ENCODE data around the gene ACTN1.

Gene ACTN1

GRCh38 chr14:68936980-68937379 lies 42.1 kb downstream of the ACTN1 start:
- Histone ChIP-seq H2BK5ac (ENCODE audit: low read depth, low read length, poor library complexity, severe bottlenecking) (no peak overlapping the region), H3K36me3 (ENCODE audit: control insufficient read depth in 1 of 2, insufficient read depth in 2 of 2, low read depth in 1 of 2, low read length in 2 of 2) (peaks cover 10 to 14% of the 10 kb centered on the region in 2 experiments), H3K27ac (ENCODE audit: low read length, poor library complexity, severe bottlenecking) (peak overlapping the region; percentile 24), H2BK120ac (ENCODE audit: low read depth, low read length) (no peak overlapping the region), H3K4ac (ENCODE audit: low read depth in 1 of 2, low read length in 2 of 2) (no peak overlapping the region), H3K27me3 (ENCODE audit: control insufficient read depth in 1 of 2, insufficient read depth in 1 of 2, low read length in 2 of 2) (no peaks in the 10 kb centered on the region), H3K4me3 (ENCODE audit: insufficient read depth in 1 of 2, low read depth in 1 of 2, low read length in 2 of 2) (no peak overlapping the region), H3K4me1 (ENCODE audit: control insufficient read depth, insufficient read depth, low read depth, low read length) (peaks cover 41% of the 10 kb centered on the region), H2BK12ac (ENCODE audit: low read length in 2 of 2) (no peak overlapping the region), H2AK5ac (ENCODE audit: low read length, severe bottlenecking) (peak overlapping the region; percentile 33), H3K9me3 (ENCODE audit: control insufficient read depth, low read length) (no peaks in the 10 kb centered on the region), H3K4me2 (ENCODE audit: low read length, poor library complexity, severe bottlenecking) (no peak overlapping the region), H3K9ac (ENCODE audit: low read length) (no peak overlapping the region), H3K18ac (ENCODE audit: low read depth in 1 of 2, low read length in 2 of 2) (no peak overlapping the region), H3K14ac (ENCODE audit: low read length in 2 of 2) (no peak overlapping the region), H4K8ac (ENCODE audit: low read length) (no peak overlapping the region), H4K91ac (ENCODE audit: low read length) (no peak overlapping the region), H2AFZ (ENCODE audit: low read depth, low read length) (no peak overlapping the region), H3K23ac (ENCODE audit: low read length in 2 of 2) (no peak overlapping the region), H2BK15ac (ENCODE audit: low read depth, poor library complexity, severe bottlenecking) (no peak overlapping the region), H3K79me1 (replicated peaks; ENCODE audit: low read length, poor library complexity, severe bottlenecking) (no peaks in the 10 kb centered on the region)
- DNase-seq: no peak
- WGBS: 93% methylated on average over 1 of the region's 2 CpGs

GRCh38 chr14:68936476-68936875 lies 42.6 kb downstream of the ACTN1 start:
- H2BK12ac ChIP-seq (ENCODE audit: low read length in 2 of 2): no peak overlapping the region
- DNase-seq: no peak
- no peaks in the 10 kb centered on the region for H3K27me3 ChIP-seq (ENCODE audit: control insufficient read depth in 1 of 2, insufficient read depth in 1 of 2, low read length in 2 of 2)
- H3K9me3 ChIP-seq (ENCODE audit: control insufficient read depth, low read length): no peaks in the 10 kb centered on the region
- H2BK15ac ChIP-seq (ENCODE audit: low read depth, poor library complexity, severe bottlenecking): no peak overlapping the region
- no peak overlapping the region for H3K4ac ChIP-seq (ENCODE audit: low read depth in 1 of 2, low read length in 2 of 2)
- H3K14ac ChIP-seq (ENCODE audit: low read length in 2 of 2): no peak overlapping the region
- no peak overlapping the region for H3K4me3 ChIP-seq (ENCODE audit: insufficient read depth in 1 of 2, low read depth in 1 of 2, low read length in 2 of 2)
- peak overlapping the region in 1 of 2 experiments; percentile 47 for H3K18ac ChIP-seq (ENCODE audit: low read depth in 1 of 2, low read length in 2 of 2)
- no peak overlapping the region for H3K9ac ChIP-seq (ENCODE audit: low read length)
- no peak overlapping the region for H2BK5ac ChIP-seq (ENCODE audit: low read depth, low read length, poor library complexity, severe bottlenecking)
- H4K8ac ChIP-seq (ENCODE audit: low read length): no peak overlapping the region
- no peak overlapping the region for H3K23ac ChIP-seq (ENCODE audit: low read length in 2 of 2)
- peak overlapping the region; percentile 18 for H4K91ac ChIP-seq (ENCODE audit: low read length)
- H2AFZ ChIP-seq (ENCODE audit: low read depth, low read length): no peak overlapping the region
- H2AK5ac ChIP-seq (ENCODE audit: low read length, severe bottlenecking): peak overlapping the region; percentile 27
- 77% methylated on average over 8 of the region's 8 CpGs for WGBS
- no peak overlapping the region for H3K4me2 ChIP-seq (ENCODE audit: low read length, poor library complexity, severe bottlenecking)
- H3K4me1 ChIP-seq (ENCODE audit: control insufficient read depth, insufficient read depth, low read depth, low read length): peaks cover 39% of the 10 kb centered on the region
- no peaks in the 10 kb centered on the region for H3K79me1 ChIP-seq (replicated peaks; ENCODE audit: low read length, poor library complexity, severe bottlenecking)
- no peak overlapping the region for H2BK120ac ChIP-seq (ENCODE audit: low read depth, low read length)
- H3K27ac ChIP-seq (ENCODE audit: low read length, poor library complexity, severe bottlenecking): peak overlapping the region; percentile 38
- H3K36me3 ChIP-seq (ENCODE audit: control insufficient read depth in 1 of 2, insufficient read depth in 2 of 2, low read depth in 1 of 2, low read length in 2 of 2): peaks cover 10 to 13% of the 10 kb centered on the region in 2 experiments

GRCh38 chr14:68935761-68936214 lies 43.3 kb downstream of the ACTN1 start:
- H2AFZ ChIP-seq (ENCODE audit: low read depth, low read length): no peak overlapping the region

GRCh38 chr14:68934066-68934465 lies 45.0 kb downstream of the ACTN1 start:
- H3K36me3 ChIP-seq (ENCODE audit: control insufficient read depth in 1 of 2, insufficient read depth in 2 of 2, low read depth in 1 of 2, low read length in 2 of 2): peaks cover 20 to 22% of the 10 kb centered on the region in 2 experiments
- H3K4me3 ChIP-seq (ENCODE audit: insufficient read depth in 1 of 2, low read depth in 1 of 2, low read length in 2 of 2): no peak overlapping the region
- H3K4me1 ChIP-seq (ENCODE audit: control insufficient read depth, insufficient read depth, low read depth, low read length): peaks cover 32% of the 10 kb centered on the region
- no peak overlapping the region for H2BK5ac ChIP-seq (ENCODE audit: low read depth, low read length, poor library complexity, severe bottlenecking)
- no peak overlapping the region for H4K8ac ChIP-seq (ENCODE audit: low read length)
- no peak overlapping the region for H3K14ac ChIP-seq (ENCODE audit: low read length in 2 of 2)
- H3K27ac ChIP-seq (ENCODE audit: low read length, poor library complexity, severe bottlenecking): no peak overlapping the region
- H3K4ac ChIP-seq (ENCODE audit: low read depth in 1 of 2, low read length in 2 of 2): no peak overlapping the region
- H3K27me3 ChIP-seq (ENCODE audit: control insufficient read depth in 1 of 2, insufficient read depth in 1 of 2, low read length in 2 of 2): no peaks in the 10 kb centered on the region
- H3K9me3 ChIP-seq (ENCODE audit: control insufficient read depth, low read length): no peaks in the 10 kb centered on the region
- 97% methylated on average over 9 of the region's 9 CpGs for WGBS
- no peak overlapping the region for H2BK12ac ChIP-seq (ENCODE audit: low read length in 2 of 2)
- H3K18ac ChIP-seq (ENCODE audit: low read depth in 1 of 2, low read length in 2 of 2): no peak overlapping the region
- no peak overlapping the region for H3K4me2 ChIP-seq (ENCODE audit: low read length, poor library complexity, severe bottlenecking)
- H3K23ac ChIP-seq (ENCODE audit: low read length in 2 of 2): no peak overlapping the region
- no peak overlapping the region for H2AFZ ChIP-seq (ENCODE audit: low read depth, low read length)
- no peaks in the 10 kb centered on the region for H3K79me1 ChIP-seq (replicated peaks; ENCODE audit: low read length, poor library complexity, severe bottlenecking)
- H4K91ac ChIP-seq (ENCODE audit: low read length): no peak overlapping the region
- no peak overlapping the region for H3K9ac ChIP-seq (ENCODE audit: low read length)
- H2AK5ac ChIP-seq (ENCODE audit: low read length, severe bottlenecking): no peak overlapping the region
- no peak overlapping the region for H2BK120ac ChIP-seq (ENCODE audit: low read depth, low read length)
- no peak for DNase-seq
- no peak overlapping the region for H2BK15ac ChIP-seq (ENCODE audit: low read depth, poor library complexity, severe bottlenecking)

More at GRCh38 chr14:68935761-68936214, 43.3 kb downstream of the ACTN1 start:
- Histone ChIP-seq H3K9me3 (ENCODE audit: control insufficient read depth, low read length) (no peaks in the 10 kb centered on the region), H3K23ac (ENCODE audit: low read length in 2 of 2) (peak overlapping the region in 1 of 2 experiments; percentile 3), H3K4me3 (ENCODE audit: insufficient read depth in 1 of 2, low read depth in 1 of 2, low read length in 2 of 2) (no peak overlapping the region), H3K4ac (ENCODE audit: low read depth in 1 of 2, low read length in 2 of 2) (no peak overlapping the region), H2AK5ac (ENCODE audit: low read length, severe bottlenecking) (peak overlapping the region; percentile 70), H3K18ac (ENCODE audit: low read depth in 1 of 2, low read length in 2 of 2) (no peak overlapping the region), H2BK120ac (ENCODE audit: low read depth, low read length) (no peak overlapping the region), H3K9ac (ENCODE audit: low read length) (no peak overlapping the region), H3K27ac (ENCODE audit: low read length, poor library complexity, severe bottlenecking) (peak overlapping the region; percentile 2), H3K4me1 (ENCODE audit: control insufficient read depth, insufficient read depth, low read depth, low read length) (peaks cover 34% of the 10 kb centered on the region), H2BK12ac (ENCODE audit: low read length in 2 of 2) (no peak overlapping the region), H3K36me3 (ENCODE audit: control insufficient read depth in 1 of 2, insufficient read depth in 2 of 2, low read depth in 1 of 2, low read length in 2 of 2) (peaks cover 14 to 17% of the 10 kb centered on the region in 2 experiments), H3K27me3 (ENCODE audit: control insufficient read depth in 1 of 2, insufficient read depth in 1 of 2, low read length in 2 of 2) (no peaks in the 10 kb centered on the region), H2BK15ac (ENCODE audit: low read depth, poor library complexity, severe bottlenecking) (no peak overlapping the region), H4K91ac (ENCODE audit: low read length) (no peak overlapping the region), H3K14ac (ENCODE audit: low read length in 2 of 2) (no peak overlapping the region), H3K4me2 (ENCODE audit: low read length, poor library complexity, severe bottlenecking) (no peak overlapping the region), H3K79me1 (replicated peaks; ENCODE audit: low read length, poor library complexity, severe bottlenecking) (no peaks in the 10 kb centered on the region), H2BK5ac (ENCODE audit: low read depth, low read length, poor library complexity, severe bottlenecking) (no peak overlapping the region), H4K8ac (ENCODE audit: low read length) (peak overlapping the region; percentile 55)
- 79% methylated on average over 4 of the region's 6 CpGs for WGBS
- DNase-seq: no peak
